Measurements from ENCODE around the gene SIRPA.

DNA sequence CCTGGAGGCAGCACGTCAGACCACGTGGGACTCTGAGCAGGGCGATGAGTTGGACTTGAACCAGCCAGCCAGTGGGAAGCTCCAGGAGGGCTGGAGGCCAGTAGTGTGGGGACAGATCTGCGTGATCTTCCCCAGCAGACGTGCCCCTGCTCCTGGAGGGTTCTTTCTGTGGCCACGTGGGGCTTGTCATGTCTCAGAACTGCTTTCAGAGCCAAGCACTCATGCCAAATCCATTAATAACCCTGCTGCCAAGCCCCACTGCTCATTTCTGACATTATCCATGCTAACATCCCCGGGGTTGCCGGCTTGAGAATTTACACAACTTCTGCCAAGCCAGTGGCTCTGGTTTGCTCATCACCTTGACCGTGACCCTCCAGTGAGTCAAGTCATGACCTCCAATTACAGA lies 38.3 kb downstream of the SIRPA start:
- TF ChIP-seq POLR2A (IDR thresholded peaks at IDR 0.05) (no peak), EP300 (IDR thresholded peaks at IDR 0.05; ENCODE audit: low read depth) (peak; percentile 37), POLR2AphosphoS5 (IDR thresholded peaks at IDR 0.05) (peak; percentile 57 to 76 (median 67))
- TF ChIP-seq, protein P1, sequence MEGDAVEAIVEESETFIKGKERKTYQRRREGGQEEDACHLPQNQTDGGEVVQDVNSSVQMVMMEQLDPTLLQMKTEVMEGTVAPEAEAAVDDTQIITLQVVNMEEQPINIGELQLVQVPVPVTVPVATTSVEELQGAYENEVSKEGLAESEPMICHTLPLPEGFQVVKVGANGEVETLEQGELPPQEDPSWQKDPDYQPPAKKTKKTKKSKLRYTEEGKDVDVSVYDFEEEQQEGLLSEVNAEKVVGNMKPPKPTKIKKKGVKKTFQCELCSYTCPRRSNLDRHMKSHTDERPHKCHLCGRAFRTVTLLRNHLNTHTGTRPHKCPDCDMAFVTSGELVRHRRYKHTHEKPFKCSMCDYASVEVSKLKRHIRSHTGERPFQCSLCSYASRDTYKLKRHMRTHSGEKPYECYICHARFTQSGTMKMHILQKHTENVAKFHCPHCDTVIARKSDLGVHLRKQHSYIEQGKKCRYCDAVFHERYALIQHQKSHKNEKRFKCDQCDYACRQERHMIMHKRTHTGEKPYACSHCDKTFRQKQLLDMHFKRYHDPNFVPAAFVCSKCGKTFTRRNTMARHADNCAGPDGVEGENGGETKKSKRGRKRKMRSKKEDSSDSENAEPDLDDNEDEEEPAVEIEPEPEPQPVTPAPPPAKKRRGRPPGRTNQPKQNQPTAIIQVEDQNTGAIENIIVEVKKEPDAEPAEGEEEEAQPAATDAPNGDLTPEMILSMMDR (IDR thresholded peaks at IDR 0.05): no peak

All from transverse colon (tissue), 4 donors.